Measurements from ENCODE around the gene MED13L. TPM values are rescaled to one million over a fixed set of nuclear protein-coding genes. Genes with fewer than 3 reads are reported as not detected.
A peak's percentile ranks its signal among the peaks of the same experiment; 100 is the strongest.
"Not testable (repeated sequence)": the region's sequence is repeated elsewhere in the genome, so short reads cannot be mapped to it uniquely, and the experiment has no call there.

MED13L gene
- total RNA-seq, 1 experiment from 2014 or later: 69.5 TPM

- Histone ChIP-seq H3K27me3 (replicated peaks) (no peaks in the 10 kb centered on the region), H3K36me3 (no peaks in the 10 kb centered on the region), H3K9me3 (replicated peaks) (no peaks in the 10 kb centered on the region), H3K4me3 (no peak overlapping the region), H3K4me1 (replicated peaks) (peaks cover 33% of the 10 kb centered on the region), H3K27ac (no peak overlapping the region)
- DNase-seq (ENCODE audit: low read depth in 1 of 2, low spot score in 2 of 2): no peak
Measured at GRCh38 chr12:116241157-116241759, 36.2 kb downstream of the MED13L start.

- H3K36me3 ChIP-seq; H3K27me3 ChIP-seq (replicated peaks); H3K27ac ChIP-seq; H3K4me3 ChIP-seq; H3K9me3 ChIP-seq (replicated peaks); DNase-seq (ENCODE audit: low read depth in 1 of 2, low spot score in 2 of 2): not testable (repeated sequence)
- H3K4me1 ChIP-seq (replicated peaks): peaks cover 13% of the 10 kb centered on the region
Measured at GRCh38 chr12:116238570-116239119, 38.8 kb downstream of the MED13L start.

- no peaks in the 10 kb centered on the region for H3K36me3 ChIP-seq
- H3K4me3 ChIP-seq: no peak overlapping the region
- DNase-seq (ENCODE audit: low read depth in 1 of 2, low spot score in 2 of 2): no peak
- H3K27me3 ChIP-seq (replicated peaks): no peaks in the 10 kb centered on the region
- H3K4me1 ChIP-seq (replicated peaks): peaks cover 12% of the 10 kb centered on the region
- no peaks in the 10 kb centered on the region for H3K9me3 ChIP-seq (replicated peaks)
- no peak overlapping the region for H3K27ac ChIP-seq
Measured at GRCh38 chr12:116238149-116238548, 39.3 kb downstream of the MED13L start.

- peaks cover 10% of the 10 kb centered on the region for H3K4me1 ChIP-seq (replicated peaks)
- no peak for DNase-seq (ENCODE audit: low read depth in 1 of 2, low spot score in 2 of 2)
- 0 out of 2 replicates have a peak, but pooled peaks cover 1% of the 10 kb centered on the region for H3K36me3 ChIP-seq
- H3K27ac ChIP-seq: no peak overlapping the region
- H3K9me3 ChIP-seq (replicated peaks): no peaks in the 10 kb centered on the region
- no peaks in the 10 kb centered on the region for H3K27me3 ChIP-seq (replicated peaks)
- H3K4me3 ChIP-seq: no peak overlapping the region
Measured at GRCh38 chr12:116236976-116237375, 40.5 kb downstream of the MED13L start.

- Histone ChIP-seq H3K27ac (no peak overlapping the region), H3K9me3 (replicated peaks) (no peaks in the 10 kb centered on the region), H3K4me3 (no peak overlapping the region), H3K27me3 (replicated peaks) (no peaks in the 10 kb centered on the region), H3K36me3 (0 out of 2 replicates have a peak, but pooled peaks cover 9% of the 10 kb centered on the region), H3K4me1 (replicated peaks) (peaks cover 10% of the 10 kb centered on the region)
- DNase-seq (ENCODE audit: low read depth in 1 of 2, low spot score in 2 of 2): peak in 1 of 2 experiments; percentile 46
Measured at GRCh38 chr12:116236148-116236731, 41.3 kb downstream of the MED13L start.

GRCh38 chr12:116234148-116234547 is 43.3 kb downstream of the MED13L start:
- not testable (repeated sequence) for H3K27ac ChIP-seq; H3K9me3 ChIP-seq (replicated peaks); H3K4me3 ChIP-seq; DNase-seq (ENCODE audit: low read depth in 1 of 2, low spot score in 2 of 2); H3K27me3 ChIP-seq (replicated peaks)
- Histone ChIP-seq H3K4me1 (replicated peaks) (peaks cover 10% of the 10 kb centered on the region), H3K36me3 (peaks cover 17% of the 10 kb centered on the region)

- H3K9me3 ChIP-seq (replicated peaks): no peaks in the 10 kb centered on the region
- peaks cover 10% of the 10 kb centered on the region for H3K4me1 ChIP-seq (replicated peaks)
- no peaks in the 10 kb centered on the region for H3K27me3 ChIP-seq (replicated peaks)
- H3K36me3 ChIP-seq: peaks cover 17% of the 10 kb centered on the region
- H3K4me3 ChIP-seq: no peak overlapping the region
- peak in 1 of 2 experiments; percentile 26 for DNase-seq (ENCODE audit: low read depth in 1 of 2, low spot score in 2 of 2)
- H3K27ac ChIP-seq: no peak overlapping the region
Measured at GRCh38 chr12:116233669-116234068, 43.8 kb downstream of the MED13L start.

- Histone ChIP-seq H3K9me3 (replicated peaks) (no peaks in the 10 kb centered on the region), H3K36me3 (peaks cover 27% of the 10 kb centered on the region), H3K4me3 (no peak overlapping the region), H3K4me1 (replicated peaks) (peaks cover 4% of the 10 kb centered on the region), H3K27me3 (replicated peaks) (no peaks in the 10 kb centered on the region), H3K27ac (no peak overlapping the region)
- no peak for DNase-seq (ENCODE audit: low read depth in 1 of 2, low spot score in 2 of 2)
Measured at GRCh38 chr12:116227811-116228210, 49.7 kb downstream of the MED13L start.

GRCh38 chr12:116226026-116226425 is 51.5 kb downstream of the MED13L start:
- Histone ChIP-seq H3K36me3 (peaks cover 16% of the 10 kb centered on the region), H3K4me1 (replicated peaks) (peaks cover 11% of the 10 kb centered on the region), H3K9me3 (replicated peaks) (no peaks in the 10 kb centered on the region), H3K4me3 (no peak overlapping the region), H3K27ac (no peak overlapping the region), H3K27me3 (replicated peaks) (no peaks in the 10 kb centered on the region)
- no peak for DNase-seq (ENCODE audit: low read depth in 1 of 2, low spot score in 2 of 2)

GRCh38 chr12:116222358-116222757 is 55.1 kb downstream of the MED13L start:
- no peaks in the 10 kb centered on the region for H3K27me3 ChIP-seq (replicated peaks)
- peaks cover 7% of the 10 kb centered on the region; the same call in 1 of the 2 replicates for H3K36me3 ChIP-seq
- no peak overlapping the region for H3K4me3 ChIP-seq
- H3K27ac ChIP-seq: no peak overlapping the region
- peaks cover 15% of the 10 kb centered on the region for H3K4me1 ChIP-seq (replicated peaks)
- DNase-seq (ENCODE audit: low read depth in 1 of 2, low spot score in 2 of 2): peak; percentile 52 to 66
- H3K9me3 ChIP-seq (replicated peaks): no peaks in the 10 kb centered on the region

GRCh38 chr12:116220756-116221155 is 56.7 kb downstream of the MED13L start:
- Histone ChIP-seq H3K27me3 (replicated peaks) (no peaks in the 10 kb centered on the region), H3K4me3 (no peak overlapping the region), H3K36me3 (0 out of 2 replicates have a peak, but pooled peaks cover 3% of the 10 kb centered on the region), H3K4me1 (replicated peaks) (peaks cover 15% of the 10 kb centered on the region), H3K9me3 (replicated peaks) (no peaks in the 10 kb centered on the region), H3K27ac (no peak overlapping the region)
- no peak for DNase-seq (ENCODE audit: low read depth in 1 of 2, low spot score in 2 of 2)

GRCh38 chr12:116217045-116217735 is 60.3 kb downstream of the MED13L start:
- Histone ChIP-seq H3K27ac (no peak overlapping the region), H3K9me3 (replicated peaks) (no peaks in the 10 kb centered on the region)
- no peak for DNase-seq (ENCODE audit: low read depth in 1 of 2, low spot score in 2 of 2)

GRCh38 chr12:116216022-116216756 is 61.3 kb downstream of the MED13L start:
- no peaks in the 10 kb centered on the region for H3K9me3 ChIP-seq (replicated peaks)
- H3K27ac ChIP-seq: no peak overlapping the region
- no peaks in the 10 kb centered on the region for H3K36me3 ChIP-seq
- H3K4me3 ChIP-seq: no peak overlapping the region
- no peaks in the 10 kb centered on the region for H3K27me3 ChIP-seq (replicated peaks)
- DNase-seq (ENCODE audit: low read depth in 1 of 2, low spot score in 2 of 2): no peak
- peaks cover 9% of the 10 kb centered on the region for H3K4me1 ChIP-seq (replicated peaks)

More at GRCh38 chr12:116217045-116217735, 60.3 kb downstream of the MED13L start:
- no peaks in the 10 kb centered on the region for H3K27me3 ChIP-seq (replicated peaks)
- peaks cover 11% of the 10 kb centered on the region for H3K4me1 ChIP-seq (replicated peaks)
- H3K4me3 ChIP-seq: no peak overlapping the region
- no peaks in the 10 kb centered on the region for H3K36me3 ChIP-seq

All from SJSA1 (cell line).